HepG2 (cell line): ENCODE results near the gene TIGAR. TPM values are rescaled to one million over a fixed set of nuclear protein-coding genes. Genes with fewer than 3 reads are reported as not detected.

Experiments
- AFF4 ChIP-seq: sonication (generic); formaldehyde crosslinking; IDR thresholded peaks from 2 replicates; pipeline ENCODE4 v1.4.0; 2020; ENCODE audit warnings: missing genetic modification reagents
- AHDC1 ChIP-seq: sonication (generic); formaldehyde crosslinking; IDR thresholded peaks from 2 replicates; pipeline ENCODE4 v1.5.1; 2020; ENCODE audit warnings: mild to moderate bottlenecking, missing genetic modification reagents, borderline replicate concordance
- FOXC1 ChIP-seq: sonication (generic); formaldehyde crosslinking; IDR thresholded peaks from 2 replicates; pipeline ENCODE4 v1.8.0; 2022; ENCODE audit warnings: mild to moderate bottlenecking, missing genetic modification reagents, borderline replicate concordance
- IRF9 ChIP-seq: sonication (generic); formaldehyde crosslinking; IDR thresholded peaks from 2 replicates; pipeline ENCODE4 v1.8.0; 2022; ENCODE audit warnings: missing genetic modification reagents, mild to moderate bottlenecking, borderline replicate concordance
- IRX3 ChIP-seq: sonication (generic); formaldehyde crosslinking; IDR thresholded peaks from 2 replicates; pipeline ENCODE4 v1.8.1; 2023; ENCODE audit warnings: mild to moderate bottlenecking, low read depth, missing genetic modification reagents, borderline replicate concordance
- NRL ChIP-seq: sonication (generic); formaldehyde crosslinking; IDR thresholded peaks from 2 replicates; pipeline ENCODE4 v1.5.0; 2020; ENCODE audit warnings: missing genetic modification reagents, mild to moderate bottlenecking, moderate library complexity, borderline replicate concordance
- SPEN ChIP-seq: sonication (generic); formaldehyde crosslinking; IDR thresholded peaks from 2 replicates; pipeline ENCODE4 v1.5.1; 2020; ENCODE audit warnings: low read depth, mild to moderate bottlenecking, missing genetic modification reagents
- TEAD2 ChIP-seq: sonication (generic); formaldehyde crosslinking; IDR thresholded peaks from 2 replicates; pipeline ENCODE4 v1.9.0; 2021; ENCODE audit warnings: missing genetic modification reagents
- ZNF530 ChIP-seq: sonication (generic); formaldehyde crosslinking; IDR thresholded peaks from 2 replicates; pipeline ENCODE4 v1.5.0; 2020; ENCODE audit warnings: low read depth, mild to moderate bottlenecking, missing genetic modification reagents
- ZNF562 ChIP-seq: sonication (generic); formaldehyde crosslinking; IDR thresholded peaks from 2 replicates; pipeline ENCODE4 v1.8.0; 2022; ENCODE audit warnings: missing genetic modification reagents, borderline replicate concordance
- ZNF629 ChIP-seq: sonication (generic); formaldehyde crosslinking; conservative IDR thresholded peaks from 2 replicates; pipeline ENCODE4 v1.5.0; 2020; ENCODE audit warnings: missing genetic modification reagents
- polyA plus RNA-seq, 8 experiments: library from polyadenylated mRNA; depleted of rRNA in 3 of 8; stranded (reverse) in 7 of 8; unstranded in 1 of 8; fragments of >200 nt; fragmentation: Illumina TruSeq in 4 of 8; extraction: Trizol in 4 of 8; gene quantifications; 2 replicates each; pipeline versions ENCODE4 v1.2.1 to v1.2.3, GENCODE V29; 2011 to 2016; ENCODE audit warnings: low read depth in 4 of 8, missing spikeins in 1 of 8, mixed read lengths in 1 of 8; ENCODE audit not compliant: insufficient read depth in 1 of 8
- total RNA-seq, 5 experiments: library from RNA; depleted of rRNA; stranded (reverse); fragments of >200 nt; fragmentation: Illumina TruSeq; extraction: Trizol; gene quantifications; 2 replicates each; pipeline ENCODE4 v1.2.3, GENCODE V29; 2016; ENCODE audit warnings: low read depth in 1 of 5

TIGAR gene
- total and polyA plus RNA-seq, 2 of the 13 experiments (the other 11 are each of a cell fraction or from before 2014, with no cell fraction given) = 2.6 to 21.8 TPM

DNA sequence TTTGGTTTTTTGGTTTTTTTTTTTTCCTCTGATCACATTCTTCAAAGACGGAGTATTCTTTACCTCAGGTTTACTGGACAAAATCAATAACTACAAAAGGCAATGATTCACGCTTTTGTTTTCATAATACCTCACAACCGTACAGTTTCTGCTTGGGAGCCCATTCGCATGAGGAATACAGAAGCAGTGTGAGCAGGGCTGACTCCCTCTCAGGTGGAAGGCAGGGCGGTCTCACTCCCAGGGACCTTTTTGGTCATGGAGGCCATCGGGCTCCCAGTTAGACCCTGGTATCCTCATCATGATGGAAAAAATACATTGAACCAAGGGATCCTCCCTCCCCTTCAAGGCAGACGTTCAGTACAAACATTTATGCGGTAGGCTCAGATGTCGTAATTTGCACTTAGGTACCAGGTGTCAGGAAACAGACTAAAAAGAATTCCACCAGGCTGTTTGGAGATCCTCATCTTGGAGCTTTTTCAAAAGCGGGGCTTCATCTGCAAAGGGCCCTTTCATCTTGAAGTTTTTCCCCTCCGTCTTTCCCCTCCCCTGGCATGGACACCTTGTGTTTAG is 19.0 kb upstream of the TIGAR start (continued):
- TF ChIP-seq AHDC1 (peak; percentile 33; the same call in 1 of the 2 replicates), ZNF562 (CRISPR knock-in tag) (no peak), ZNF530 (CRISPR knock-in tag) (no peak), NRL (CRISPR knock-in tag) (no peak), IRX3 (CRISPR knock-in tag) (no peak), IRF9 (CRISPR knock-in tag) (no peak), AFF4 (no peak), FOXC1 (no peak), TEAD2 (CRISPR knock-in tag) (no peak), ZNF629 (CRISPR knock-in tag) (no peak), SPEN (CRISPR knock-in tag) (no peak)
